Measurements from ENCODE around the gene AIFM3.
"Not testable (repeated sequence)": the region's sequence is repeated elsewhere in the genome, so short reads cannot be mapped to it uniquely, and the experiment has no call there.

DNA sequence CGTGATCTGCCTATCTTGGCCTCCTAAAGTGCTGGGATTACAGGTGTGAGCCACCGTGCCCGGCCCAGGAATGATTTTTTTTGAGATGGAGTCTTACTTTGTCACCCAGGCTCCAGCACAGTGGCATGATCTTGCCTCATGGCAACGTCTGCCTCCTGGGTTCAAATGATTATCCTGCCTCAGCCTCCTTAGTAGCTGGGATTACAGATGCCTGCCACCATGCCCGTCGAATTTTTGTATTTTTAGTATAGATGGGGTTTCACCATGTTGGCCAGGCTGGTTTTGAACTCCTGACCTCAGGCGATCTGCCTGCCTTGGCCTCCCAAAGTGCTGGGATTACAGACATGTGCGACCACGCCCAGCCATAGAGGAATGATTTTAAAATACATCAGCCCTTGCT is 32.0 kb upstream of the AIFM3 start:
- TF ChIP-seq, protein P1, sequence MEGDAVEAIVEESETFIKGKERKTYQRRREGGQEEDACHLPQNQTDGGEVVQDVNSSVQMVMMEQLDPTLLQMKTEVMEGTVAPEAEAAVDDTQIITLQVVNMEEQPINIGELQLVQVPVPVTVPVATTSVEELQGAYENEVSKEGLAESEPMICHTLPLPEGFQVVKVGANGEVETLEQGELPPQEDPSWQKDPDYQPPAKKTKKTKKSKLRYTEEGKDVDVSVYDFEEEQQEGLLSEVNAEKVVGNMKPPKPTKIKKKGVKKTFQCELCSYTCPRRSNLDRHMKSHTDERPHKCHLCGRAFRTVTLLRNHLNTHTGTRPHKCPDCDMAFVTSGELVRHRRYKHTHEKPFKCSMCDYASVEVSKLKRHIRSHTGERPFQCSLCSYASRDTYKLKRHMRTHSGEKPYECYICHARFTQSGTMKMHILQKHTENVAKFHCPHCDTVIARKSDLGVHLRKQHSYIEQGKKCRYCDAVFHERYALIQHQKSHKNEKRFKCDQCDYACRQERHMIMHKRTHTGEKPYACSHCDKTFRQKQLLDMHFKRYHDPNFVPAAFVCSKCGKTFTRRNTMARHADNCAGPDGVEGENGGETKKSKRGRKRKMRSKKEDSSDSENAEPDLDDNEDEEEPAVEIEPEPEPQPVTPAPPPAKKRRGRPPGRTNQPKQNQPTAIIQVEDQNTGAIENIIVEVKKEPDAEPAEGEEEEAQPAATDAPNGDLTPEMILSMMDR (IDR thresholded peaks at IDR 0.05), result not testable (repeated sequence)
- not testable (repeated sequence) for TF ChIP-seq POLR2A (IDR thresholded peaks at IDR 0.05)
